ENCODE results near the gene SLC30A9.

The SLC30A9 gene

GRCh38 chr4:42136371-42136770, 146.0 kb downstream of the SLC30A9 start:
- no peak for DNase-seq

All from hypothalamus (tissue), 51 donors.